Endothelial cell of umbilical vein (primary cell): ENCODE measurements around the gene IL23A. TPM values are rescaled to one million over a fixed set of nuclear protein-coding genes. Genes with fewer than 3 reads are reported as not detected.

ENCODE experiments used
- BruUV-seq: library from RNA; stranded (reverse); fragments of 400-500 nt; replicated peaks from 2 replicates; lab custom pipeline; 2021; lab: Mats Ljungman, UMichigan
- CTCF ChIA-PET: fragments of 300-600, 350-600 bp; sonication (Branson Sonifier 250); formaldehyde crosslinking; loops from one replicate; lab custom pipeline; 2021; ENCODE audit warnings: antibody characterized with exemption, inconsistent platforms; lab: Charles Lee
- POLR2A ChIA-PET: fragments of 300-600, 350-600 bp; sonication (Branson Sonifier 250); formaldehyde crosslinking; loops from one replicate; lab custom pipeline; 2021; ENCODE audit warnings: antibody characterized with exemption, inconsistent platforms; lab: Charles Lee
- DNase-seq: peaks from one replicate; pipeline ENCODE4 v3.0.0-alpha.2; 2011; ENCODE audit warnings: low read depth, low spot score
- FAIRE-seq: peaks from 2 replicates; lab custom pipeline; 2011; peaks lifted over from hg19 to GRCh38; lab: Jason Lieb, UNC
- H2AFZ ChIP-seq: 2 replicates; pipeline ENCODE4 v1.6.0; 2012; ENCODE audit warnings: low read depth, low read length, control low read depth, inconsistent platforms
- H3K27ac ChIP-seq: 2 replicates; pipeline ENCODE4 v1.5.1; 2011; ENCODE audit warnings: low read depth, mild to moderate bottlenecking, control low read depth, low read length, moderate library complexity; ENCODE audit not compliant: insufficient read depth
- H3K27me3 ChIP-seq, 2 experiments: 2 replicates each; pipeline versions ENCODE4 v1.6.0 to v1.6.1; 2011; ENCODE audit warnings: low read length in 2 of 2, mixed read lengths in 1 of 2; ENCODE audit not compliant: control insufficient read depth in 2 of 2, insufficient read depth in 2 of 2
- H3K36me3 ChIP-seq, 2 experiments: 2 replicates in 1 of 2; 3 replicates in 1 of 2; pipeline ENCODE4 v1.5.1; 2011; ENCODE audit warnings: low read length in 2 of 2, mild to moderate bottlenecking in 1 of 2, moderate library complexity in 1 of 2; ENCODE audit not compliant: control insufficient read depth in 2 of 2, insufficient read depth in 2 of 2; ENCODE audit errors: extremely low read depth in 1 of 2
- H3K4me1 ChIP-seq: 3 replicates; pipeline ENCODE4 v1.5.1; 2011; ENCODE audit warnings: mild to moderate bottlenecking, low read length; ENCODE audit not compliant: control insufficient read depth, insufficient read depth; ENCODE audit errors: extremely low read depth
- H3K4me2 ChIP-seq: 2 replicates; pipeline ENCODE4 v1.6.1; 2011; ENCODE audit warnings: low read length, control low read depth, mixed read lengths; ENCODE audit not compliant: insufficient read depth
- H3K4me3 ChIP-seq, 3 experiments: fragments of 200-600 bp in 1 of 3; sonication (generic), shearing (Covaris generic) in 1 of 3; replicated peaks in 1 of 3; 2 replicates each; pipeline ENCODE4 v1.5.1; 2011 to 2016; ENCODE audit warnings: control low read depth in 3 of 3, low read length in 3 of 3, mild to moderate bottlenecking in 2 of 3, inconsistent platforms in 1 of 3, low read depth in 1 of 3, moderate library complexity in 1 of 3; ENCODE audit not compliant: insufficient read depth in 1 of 3
- H3K79me2 ChIP-seq: 2 replicates; pipeline ENCODE4 v1.6.0; 2012; ENCODE audit warnings: low read length, inconsistent platforms; ENCODE audit not compliant: control insufficient read depth, insufficient read depth
- H3K9ac ChIP-seq: replicated peaks from 2 replicates; pipeline ENCODE3; 2011; ENCODE audit warnings: low read length, control low read depth; ENCODE audit not compliant: insufficient read depth; ENCODE audit errors: extremely low read depth
- H3K9me1 ChIP-seq: replicated peaks from 3 replicates; pipeline ENCODE4 v1.6.0; 2011; ENCODE audit warnings: mild to moderate bottlenecking, low read length; ENCODE audit not compliant: control insufficient read depth, insufficient read depth; ENCODE audit errors: extremely low read depth
- H3K9me3 ChIP-seq: replicated peaks from 2 replicates; pipeline ENCODE4 v1.5.1; 2012; ENCODE audit warnings: low read length, inconsistent platforms; ENCODE audit not compliant: control insufficient read depth, insufficient read depth
- H4K20me1 ChIP-seq: replicated peaks from 2 replicates; pipeline ENCODE3; 2011; ENCODE audit warnings: mild to moderate bottlenecking, low read length; ENCODE audit not compliant: control insufficient read depth, insufficient read depth; ENCODE audit errors: extremely low read depth
- CTCF ChIP-seq, 2 donors: IDR thresholded peaks; 1 replicate in 1 of 2; 2 replicates in 1 of 2; pipeline ENCODE4 v1.5.1; 2011; ENCODE audit warnings: low read length in 2 of 2, mild to moderate bottlenecking in 2 of 2, moderate library complexity in 2 of 2, control low read depth in 1 of 2, inconsistent platforms in 1 of 2, low read depth in 1 of 2; ENCODE audit not compliant: insufficient read depth in 1 of 2; ENCODE audit errors: extremely low read depth in 1 of 2
- EZH2 ChIP-seq: IDR thresholded peaks from 2 replicates; pipeline ENCODE4 v1.6.1; 2012; ENCODE audit warnings: borderline replicate concordance, low read depth, mild to moderate bottlenecking, moderate library complexity, low read length, inconsistent platforms; ENCODE audit not compliant: severe bottlenecking
- FOS ChIP-seq: IDR thresholded peaks from 2 replicates; pipeline ENCODE4 v1.6.1; 2011; ENCODE audit warnings: mild to moderate bottlenecking, low read length, moderate library complexity, borderline replicate concordance; ENCODE audit not compliant: insufficient read depth
- GATA2 ChIP-seq: IDR thresholded peaks from 2 replicates; pipeline ENCODE4 v1.7.0; 2011; ENCODE audit warnings: low read depth, mild to moderate bottlenecking, moderate library complexity, mixed read lengths, low read length; ENCODE audit not compliant: insufficient read length, insufficient read depth
- JUN ChIP-seq: IDR thresholded peaks from 2 replicates; pipeline ENCODE4 v1.6.1; 2011; ENCODE audit warnings: borderline replicate concordance, low read depth; ENCODE audit not compliant: insufficient read length, insufficient read depth
- MAX ChIP-seq: IDR thresholded peaks from 2 replicates; pipeline ENCODE4 v1.6.1; 2011; ENCODE audit not compliant: insufficient read depth, insufficient read length
- MYC ChIP-seq: IDR thresholded peaks from one replicate; pipeline ENCODE4 v1.6.1; 2011; ENCODE audit warnings: mild to moderate bottlenecking, low read depth, low read length
- POLR2A ChIP-seq: IDR thresholded peaks from 2 replicates; pipeline ENCODE4 v1.6.1; 2012; ENCODE audit warnings: low read depth, mild to moderate bottlenecking, control low read depth, low read length
- POLR2AphosphoS5 ChIP-seq: IDR thresholded peaks from 2 replicates; pipeline ENCODE4 v1.6.1; 2012; ENCODE audit warnings: low read depth, mild to moderate bottlenecking, control low read depth, low read length, moderate library complexity; ENCODE audit not compliant: insufficient read depth
- dilution Hi-C: fragments of 300-500 bp; cut with MboI; formaldehyde crosslinking; loops from one replicate; pipeline ENCODE4 v1.15.0; 2019; ENCODE audit warnings: low sequenced_read_pairs; ENCODE audit not compliant: extremely low pct_ligation_motif_present
- intact Hi-C: fragments of 100-400 bp; cut with micrococcal nuclease; formaldehyde crosslinking; loops from one replicate; pipeline ENCODE4 v1.10.0; 2022
- polyA plus RNA-seq, 4 experiments: library from polyadenylated mRNA; depleted of rRNA in 3 of 4; stranded (reverse) in 3 of 4; unstranded in 1 of 4; fragments of >200 nt; gene quantifications; 2 replicates each; pipeline versions ENCODE4 v1.2.1 to v1.2.3, GENCODE V29; 2011 to 2012; ENCODE audit warnings: missing spikeins in 1 of 4
- total RNA-seq: library from RNA; stranded (reverse); gene quantifications from 2 replicates; pipeline ENCODE4 v1.2.3, GENCODE V29; 2021

IL23A gene
- total and polyA plus RNA-seq, 2 donors (not counting 3 experiments of a cell fraction or from before 2014, with no cell fraction given) = 0.12 TPM; not detected in 1

- dilution Hi-C loops = no loop called here
- CTCF ChIA-PET = interaction anchor here (0.8 kb wide), 1 partner anchor 14 kb away, joined by 3 read pairs; no protein-coding TSS in a partner anchor
Measured at GRCh38 chr12:56300644-56301464, 37.8 kb upstream of the IL23A start.

More at GRCh38 chr12:56300644-56301464, 37.8 kb upstream of the IL23A start:
- H4K20me1 ChIP-seq = peaks cover 2% of the 10 kb centered on the region
- H2AFZ ChIP-seq = peak overlapping the region; percentile 27
- no peaks in the 10 kb centered on the region for H3K9me1 ChIP-seq
- H3K9ac ChIP-seq = peak overlapping the region; percentile 70
- H3K9me3 ChIP-seq = no peaks in the 10 kb centered on the region
- H3K4me3 ChIP-seq = peak overlapping the region in 2 of 3 experiments; percentile 67 to 88
- no peak for DNase-seq
- POLR2A ChIA-PET = interaction anchor here (1.1 kb wide), 1 partner anchor 103 kb away, joined by 3 read pairs; no protein-coding TSS in a partner anchor
- peak overlapping the region; percentile 77 for H3K27ac ChIP-seq
- intact Hi-C loops = loop anchor here (1.0 kb wide), 7 partner anchors 15 to 183 kb away; partner anchors contain the start of genes PAN2 and ZC3H10
- peak overlapping the region; percentile 73 for H3K4me2 ChIP-seq
- H3K4me1 ChIP-seq = peaks cover 26% of the 10 kb centered on the region
- H3K27me3 ChIP-seq = no peaks in the 10 kb centered on the region
- BruUV-seq = TSS peak; percentile 80
- TF ChIP-seq MAX (no peak), CTCF (IDR thresholded peaks at IDR 0.05; ENCODE audit: extremely low read depth in 1 of 2, insufficient read depth in 1 of 2, low read depth in 1 of 2, low read length in 2 of 2) (no peak), JUN (no peak), EZH2 (no peak), POLR2A (no peak), MYC (no peak), POLR2AphosphoS5 (no peak), GATA2 (no peak), FOS (no peak)
- peaks cover 41% of the 10 kb centered on the region for H3K79me2 ChIP-seq
- no peak for FAIRE-seq
- H3K36me3 ChIP-seq = no peaks in the 10 kb centered on the region
